Activated CD8-positive, alpha-beta memory T cell treated with anti-CD3 and anti-CD28 coated beads, Interleukin-2, amount 50 U/mL, for 1 hour (primary cell): ENCODE data around the gene PTOV1.

ENCODE experiments used
- DNase-seq: peaks from one replicate; pipeline ENCODE4 v3.0.0-alpha.2; 2020; ENCODE audit errors: extremely low read depth

PTOV1 gene

DNA sequence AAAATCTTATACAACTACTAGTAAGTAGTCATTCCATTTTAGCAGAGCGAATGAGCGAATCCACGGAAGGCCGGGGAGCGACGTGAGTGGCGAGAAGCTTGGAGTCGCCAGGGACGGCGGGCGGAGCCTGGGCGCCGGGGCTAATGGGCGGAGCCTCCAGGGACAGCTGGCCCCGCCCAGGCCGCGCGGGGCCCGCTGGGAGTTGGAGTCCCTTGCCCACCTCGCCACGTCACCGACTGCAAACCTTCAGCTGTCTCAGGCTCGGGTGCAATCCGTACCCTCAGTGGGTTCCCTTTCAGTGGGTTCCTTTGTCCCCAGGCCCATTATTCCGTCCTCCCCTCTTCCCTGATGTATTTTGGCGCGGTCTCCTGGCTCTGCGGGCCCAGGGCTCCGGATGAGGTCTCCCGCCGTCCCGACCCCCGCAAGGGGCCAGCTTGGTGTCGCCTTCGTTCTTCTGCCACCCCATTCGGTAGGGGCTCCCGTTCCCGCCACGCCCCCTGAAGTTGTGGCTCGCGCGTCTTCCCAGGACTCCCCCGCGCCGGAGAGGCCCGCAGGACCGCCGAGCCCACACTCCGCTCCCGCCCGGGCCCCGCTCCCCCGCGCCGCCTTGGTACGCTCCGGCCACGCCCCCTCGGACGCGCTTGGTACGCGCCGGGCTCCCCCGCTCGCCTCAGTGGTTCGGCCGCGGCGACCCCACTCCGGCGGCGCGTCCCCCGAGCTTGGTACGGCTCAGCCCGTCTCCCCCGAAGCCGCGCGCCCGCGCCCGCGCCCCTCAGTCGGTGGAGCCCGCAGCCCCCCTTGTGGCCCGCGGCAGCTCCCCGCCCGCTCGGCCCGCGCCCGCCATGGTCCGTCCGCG, at the start of gene PTOV1:
TSS of gene PTOV1 (plus strand) at position 673 of the 856 bp plus-strand sequence.
- DNase-seq: peak; percentile 63

DNA sequence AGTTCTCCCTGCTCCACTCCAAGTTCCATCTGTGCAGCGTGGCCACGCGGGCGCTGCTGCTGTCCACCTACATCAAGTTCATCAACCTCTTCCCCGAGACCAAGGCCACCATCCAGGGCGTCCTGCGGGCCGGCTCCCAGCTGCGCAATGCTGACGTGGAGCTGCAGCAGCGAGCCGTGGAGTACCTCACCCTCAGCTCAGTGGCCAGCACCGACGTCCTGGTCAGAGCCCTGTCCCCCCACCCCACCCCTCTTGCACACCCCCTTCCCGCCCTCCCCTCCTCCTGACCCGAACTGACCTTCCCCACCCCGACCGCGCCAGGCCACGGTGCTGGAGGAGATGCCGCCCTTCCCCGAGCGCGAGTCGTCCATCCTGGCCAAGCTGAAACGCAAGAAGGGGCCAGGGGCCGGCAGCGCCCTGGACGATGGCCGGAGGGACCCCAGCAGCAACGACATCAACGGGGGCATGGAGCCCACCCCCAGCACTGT, 49.5 kb upstream of the PTOV1 start:
- no peak for DNase-seq

DNA sequence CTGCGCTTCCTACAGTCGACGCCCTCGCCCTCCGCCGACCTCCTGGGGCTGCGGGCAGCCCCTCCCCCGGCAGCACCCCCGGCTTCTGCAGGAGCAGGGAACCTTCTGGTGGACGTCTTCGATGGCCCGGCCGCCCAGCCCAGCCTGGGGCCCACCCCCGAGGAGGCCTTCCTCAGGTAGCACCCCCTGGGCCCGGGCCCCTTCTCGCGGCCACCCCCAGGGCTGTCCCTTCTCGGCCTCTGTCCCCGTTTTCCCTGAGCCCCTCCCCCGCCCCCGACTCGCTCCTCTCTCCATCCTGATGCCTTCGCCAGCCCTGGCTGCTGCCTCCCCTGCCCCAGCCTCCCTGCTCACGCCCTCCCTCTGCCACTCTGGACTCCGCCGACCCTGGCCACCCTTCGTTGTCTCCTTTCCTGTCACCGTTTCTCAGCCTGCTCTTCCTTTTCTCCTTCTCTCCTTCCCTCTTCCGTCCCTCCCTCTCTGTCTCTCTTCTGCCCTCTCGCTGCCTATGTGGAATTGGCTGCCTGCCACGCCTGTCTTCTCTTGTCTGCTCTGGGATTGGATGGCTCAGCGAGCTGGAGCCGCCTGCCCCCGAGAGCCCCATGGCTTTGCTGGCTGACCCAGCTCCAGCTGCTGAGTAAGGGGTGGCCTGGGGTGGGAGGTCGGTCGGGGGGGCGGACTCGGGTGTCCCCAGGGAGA, 48.8 kb upstream of the PTOV1 start:
- DNase-seq: no peak

DNA sequence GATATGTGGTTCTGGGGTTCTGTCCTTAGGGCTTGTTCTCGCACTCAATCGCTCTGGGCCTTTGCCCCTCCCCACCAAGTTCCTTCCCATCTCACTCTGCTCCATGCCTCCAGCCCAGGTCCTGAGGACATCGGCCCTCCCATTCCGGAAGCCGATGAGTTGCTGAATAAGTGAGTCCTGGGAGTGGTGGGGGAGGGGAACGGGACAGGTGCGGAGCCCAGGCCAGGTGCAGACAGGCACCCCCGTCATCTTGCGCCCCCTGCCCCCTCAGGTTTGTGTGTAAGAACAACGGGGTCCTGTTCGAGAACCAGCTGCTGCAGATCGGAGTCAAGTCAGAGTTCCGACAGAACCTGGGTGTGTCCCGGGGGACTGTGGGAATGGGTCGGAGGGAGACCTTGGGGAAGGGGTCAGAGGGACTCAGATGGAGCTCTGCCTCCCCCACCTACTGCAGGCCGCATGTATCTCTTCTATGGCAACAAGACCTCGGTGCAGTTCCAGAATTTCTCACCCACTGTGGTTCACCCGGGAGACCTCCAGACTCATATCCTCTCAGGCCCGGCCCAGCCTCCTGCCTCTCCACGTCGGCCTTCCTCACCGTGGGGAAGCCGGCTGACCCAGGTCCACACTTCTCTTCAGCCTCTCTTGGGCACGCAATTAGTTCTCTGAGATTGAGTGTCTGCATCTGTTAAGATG, 48.0 kb upstream of the PTOV1 start:
- DNase-seq: no peak

DNA sequence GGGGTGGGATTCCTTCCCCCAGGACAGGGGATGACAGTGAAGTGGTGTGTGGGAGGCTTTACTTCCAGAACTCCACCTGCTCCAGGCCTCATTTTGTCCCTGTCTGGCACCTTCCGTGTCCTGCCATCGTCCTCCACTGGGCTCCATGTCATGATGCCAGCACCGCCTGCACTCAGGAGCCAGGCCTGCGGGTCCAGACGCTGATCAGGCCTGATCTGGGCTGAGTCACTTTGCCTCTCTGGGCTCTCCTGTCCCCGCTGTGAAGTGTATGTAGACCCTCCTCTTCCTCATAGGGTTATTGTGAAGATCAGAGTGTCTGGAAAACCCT, 47.5 kb upstream of the PTOV1 start:
- DNase-seq: no peak

DNA sequence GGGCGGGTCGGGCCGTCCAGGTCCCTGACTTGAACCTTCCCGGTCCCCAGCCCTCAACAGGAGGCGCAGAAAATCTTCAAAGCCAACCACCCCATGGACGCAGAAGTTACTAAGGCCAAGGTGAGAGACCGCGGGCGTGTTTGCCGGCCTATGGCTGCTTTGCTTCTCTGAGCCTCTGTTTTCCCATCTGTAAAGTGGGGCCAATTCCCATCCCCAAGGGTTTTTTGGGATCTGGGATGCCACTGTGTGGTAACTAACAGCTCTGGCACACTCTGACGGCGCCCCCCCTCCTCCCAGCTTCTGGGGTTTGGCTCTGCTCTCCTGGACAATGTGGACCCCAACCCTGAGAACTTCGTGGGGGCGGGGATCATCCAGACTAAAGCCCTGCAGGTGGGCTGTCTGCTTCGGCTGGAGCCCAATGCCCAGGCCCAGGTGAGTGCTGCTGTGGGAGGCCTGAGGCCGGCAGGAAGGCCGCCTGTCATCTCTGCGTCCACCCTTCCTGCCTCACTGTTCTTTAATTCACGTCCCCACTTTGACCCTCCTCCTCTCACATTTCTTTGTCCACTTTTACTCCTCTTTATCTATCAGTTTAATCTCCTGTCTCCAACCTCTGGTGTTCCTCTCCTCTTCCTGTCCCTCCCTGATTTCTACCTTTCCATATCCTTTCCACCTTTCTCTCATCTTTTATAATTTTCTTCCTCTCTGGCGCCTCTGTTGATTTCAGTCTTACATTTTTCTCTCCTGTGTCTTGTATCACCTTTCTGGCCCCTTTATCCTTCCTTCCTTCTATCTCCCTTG, 44.9 kb upstream of the PTOV1 start:
- no peak for DNase-seq

DNA sequence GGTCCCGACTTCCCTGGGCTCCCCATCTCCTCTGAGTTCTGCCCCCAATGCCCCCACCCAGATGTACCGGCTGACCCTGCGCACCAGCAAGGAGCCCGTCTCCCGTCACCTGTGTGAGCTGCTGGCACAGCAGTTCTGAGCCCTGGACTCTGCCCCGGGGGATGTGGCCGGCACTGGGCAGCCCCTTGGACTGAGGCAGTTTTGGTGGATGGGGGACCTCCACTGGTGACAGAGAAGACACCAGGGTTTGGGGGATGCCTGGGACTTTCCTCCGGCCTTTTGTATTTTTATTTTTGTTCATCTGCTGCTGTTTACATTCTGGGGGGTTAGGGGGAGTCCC, 44.4 kb upstream of the PTOV1 start:
- DNase-seq: no peak

DNA sequence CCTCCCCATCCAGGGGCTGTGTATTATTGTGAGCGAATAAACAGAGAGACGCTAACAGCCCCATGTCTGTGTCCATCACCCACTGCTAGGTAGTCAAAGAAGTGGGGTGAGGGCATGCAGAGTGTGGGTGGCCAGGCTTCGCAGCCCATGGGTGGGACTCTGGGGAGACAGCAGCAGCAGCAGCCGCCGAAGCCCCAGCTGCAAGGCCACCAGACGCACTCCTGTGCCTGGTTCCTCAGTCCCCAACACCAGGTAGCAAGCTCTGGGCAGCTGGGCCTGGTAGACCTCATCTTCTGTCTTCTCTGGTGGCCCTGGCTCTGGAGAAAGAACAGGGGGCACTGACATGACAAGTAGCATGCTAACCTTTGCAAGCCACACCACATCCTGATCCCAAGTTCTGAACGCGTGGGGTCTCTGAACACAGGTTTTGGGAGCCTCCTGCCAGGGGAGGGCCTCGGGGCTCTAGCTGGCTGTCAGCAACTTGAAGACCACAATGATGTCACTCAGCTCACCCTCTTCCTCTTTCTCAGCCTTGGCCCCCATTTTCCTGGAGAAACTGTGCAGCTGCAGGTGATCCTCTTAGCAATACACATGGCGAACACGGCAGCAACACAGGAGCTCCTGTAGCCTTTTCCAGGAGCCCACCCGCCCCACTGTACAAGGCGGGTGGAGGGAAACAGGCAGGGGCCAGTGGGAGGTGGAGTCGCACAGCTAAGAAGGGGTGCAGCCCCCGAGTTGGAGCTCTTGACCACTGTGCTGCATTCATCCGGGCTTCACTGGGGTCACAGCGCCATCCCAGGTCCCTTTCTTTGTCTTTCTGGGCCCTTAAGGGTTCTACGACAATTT, 43.7 kb upstream of the PTOV1 start:
- no peak for DNase-seq

DNA sequence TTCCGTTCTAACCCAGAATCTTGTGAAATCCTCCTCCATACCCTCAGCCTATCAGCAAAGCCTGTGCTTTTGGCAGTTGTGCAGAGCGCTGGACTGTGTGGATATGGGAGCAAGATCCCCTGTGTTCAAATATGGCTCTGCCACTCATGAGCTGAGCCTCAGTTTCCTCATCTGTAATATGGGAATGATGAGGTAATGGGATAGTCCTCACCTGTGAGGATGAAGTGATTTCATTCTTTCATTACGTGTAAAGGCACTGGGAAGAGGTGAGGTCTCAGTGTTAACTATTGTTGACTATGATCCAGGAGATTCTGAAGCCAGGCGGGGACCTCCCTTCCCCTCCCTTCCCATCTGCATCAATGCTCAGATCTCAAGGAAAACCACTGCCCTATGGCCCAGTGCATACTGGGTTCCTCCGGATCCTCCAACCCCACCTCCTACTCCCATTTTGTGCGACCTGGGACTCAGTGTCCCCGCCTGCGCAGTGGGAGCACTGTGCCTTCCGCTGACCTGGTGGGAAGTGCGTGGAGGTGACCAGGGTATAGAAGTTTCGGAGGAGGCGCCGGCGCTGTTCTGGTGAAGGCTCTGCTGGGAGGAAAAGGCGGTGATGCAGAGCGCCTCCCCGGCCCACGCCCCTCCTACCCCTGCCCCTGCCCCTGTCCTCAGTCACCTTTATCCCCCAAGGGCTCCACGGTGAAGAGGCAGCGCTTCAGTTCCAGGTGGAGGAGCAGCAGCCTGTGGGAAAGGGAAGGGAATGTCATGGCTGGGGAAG, 42.9 kb upstream of the PTOV1 start:
- DNase-seq: no peak

DNA sequence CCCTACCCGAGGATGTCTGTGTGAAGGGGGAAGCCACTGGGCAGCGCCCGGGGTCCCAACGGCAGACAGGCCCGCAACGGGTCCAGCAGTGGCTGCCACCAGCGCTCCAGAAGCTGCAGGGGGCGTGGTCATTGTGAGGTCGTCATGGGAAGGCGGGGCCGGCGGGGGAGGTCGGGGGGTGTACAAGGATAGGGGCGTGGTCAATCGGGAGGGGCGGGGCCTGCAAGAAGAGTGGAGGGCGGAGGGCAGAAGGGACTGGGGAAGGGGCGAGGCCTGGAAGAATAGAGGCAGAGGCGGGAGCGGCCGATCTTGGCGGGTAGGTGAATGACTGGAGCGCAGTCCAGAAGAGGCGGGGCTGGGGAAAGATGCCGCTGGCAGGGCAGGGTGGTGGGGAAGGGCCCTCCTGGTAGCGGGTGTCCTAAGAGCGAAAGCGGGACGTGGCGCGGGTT, 42.2 kb upstream of the PTOV1 start:
- peak; percentile 82 for DNase-seq

DNA sequence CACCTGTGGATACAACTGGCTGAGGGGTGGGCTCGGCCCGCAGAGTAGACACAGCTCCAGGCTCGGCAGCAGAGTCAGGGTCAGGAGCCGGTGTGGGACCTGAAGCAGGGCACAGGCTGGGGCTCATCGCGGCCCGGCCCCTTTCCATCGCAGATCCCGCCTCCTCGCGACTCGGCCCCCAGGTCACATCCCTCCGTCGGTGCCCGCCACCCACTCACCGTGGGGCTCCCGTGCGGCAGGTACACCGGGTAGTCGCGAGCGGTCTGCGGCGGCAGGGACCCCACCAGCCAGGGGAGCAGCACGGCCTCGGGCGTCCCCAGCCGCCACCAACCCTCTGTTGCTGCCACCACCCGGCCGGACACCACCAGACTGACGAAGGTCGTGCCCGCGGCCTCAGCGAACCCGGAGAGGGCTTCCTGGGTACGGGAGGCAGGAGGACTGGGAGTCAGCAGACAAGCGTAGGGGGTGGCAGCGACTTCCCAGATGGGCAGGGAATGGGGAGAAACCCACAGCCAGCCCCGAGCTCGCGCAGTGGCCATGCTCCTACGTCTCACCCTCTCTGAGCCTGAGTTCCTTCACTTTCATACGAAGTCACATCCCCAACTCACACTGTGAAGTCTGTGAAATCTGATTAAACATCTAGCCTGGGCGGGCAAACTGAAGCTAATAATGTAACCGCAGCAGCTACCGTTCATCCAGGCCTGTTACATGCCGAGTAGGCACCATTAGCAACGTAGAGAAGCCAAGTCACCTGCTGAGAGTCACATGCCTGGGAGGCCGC, 41.6 kb upstream of the PTOV1 start:
- DNase-seq: no peak

DNA sequence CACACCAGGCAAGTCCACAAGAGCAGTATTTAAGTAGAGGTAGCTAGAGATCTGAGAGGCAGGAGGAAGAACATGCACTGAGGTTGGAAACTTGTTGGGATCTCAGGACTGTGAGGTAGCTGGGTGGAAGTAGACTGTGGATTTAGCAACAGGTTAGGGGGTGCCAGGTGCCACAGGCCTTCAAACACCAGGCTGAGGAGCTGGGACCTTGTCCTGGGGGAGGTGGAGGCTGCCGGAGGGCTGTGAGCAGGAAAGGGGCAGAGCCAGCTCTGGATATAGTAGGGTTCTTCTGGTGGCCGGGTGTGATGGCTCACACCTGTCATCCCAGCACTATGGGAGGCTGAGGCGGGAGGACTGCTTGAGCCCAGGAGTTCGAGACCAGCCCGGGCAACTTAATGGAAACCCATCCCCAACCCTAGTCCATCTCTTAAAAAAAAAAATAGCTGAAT, 41.0 kb upstream of the PTOV1 start:
- DNase-seq: no peak

DNA sequence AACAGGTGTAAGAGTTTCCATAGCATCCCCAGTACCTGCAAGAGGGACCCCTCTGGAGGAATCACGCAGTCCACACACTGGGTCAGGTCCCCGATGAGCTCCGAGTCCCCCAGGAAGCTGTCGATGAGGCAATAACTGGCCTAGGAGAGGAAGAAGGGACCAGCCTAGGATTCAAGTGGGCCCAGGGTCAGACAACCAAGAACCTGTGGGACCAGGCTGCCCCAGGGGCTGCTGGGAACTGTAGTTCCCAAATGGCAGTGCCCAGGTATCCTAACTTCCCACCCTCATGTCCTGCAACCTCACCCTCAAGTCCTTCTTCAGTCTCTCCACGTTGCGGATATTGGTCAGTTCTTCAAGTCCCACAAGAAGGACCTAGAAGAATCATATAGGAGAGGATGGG, 39.6 kb upstream of the PTOV1 start:
- DNase-seq: no peak

DNA sequence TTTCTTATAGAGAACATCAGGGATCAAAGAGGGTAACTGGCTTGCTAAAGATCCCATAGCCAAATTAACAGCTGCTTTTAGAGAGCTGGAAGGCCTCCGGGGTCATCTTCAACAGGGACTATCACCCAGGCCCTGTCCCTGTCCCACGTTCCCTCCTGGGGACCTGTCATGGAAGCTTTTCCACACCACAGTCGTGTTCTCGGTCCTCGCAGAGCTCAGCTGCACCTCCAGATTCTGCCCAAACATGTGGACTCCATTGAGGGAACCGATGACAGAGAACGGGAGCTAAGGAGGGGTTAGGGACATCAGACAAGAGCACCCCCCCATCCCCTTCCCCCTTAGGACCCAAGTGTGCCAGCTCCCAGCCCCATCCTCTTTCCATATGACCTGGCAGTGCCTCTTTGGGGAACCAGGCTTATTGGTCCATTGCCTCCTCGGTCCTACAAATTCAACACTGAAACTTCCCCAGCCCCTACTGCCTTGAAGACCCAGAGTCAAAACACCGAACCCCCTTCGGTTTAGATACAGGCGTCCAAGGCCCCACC, 38.4 kb upstream of the PTOV1 start:
- no peak for DNase-seq

DNA sequence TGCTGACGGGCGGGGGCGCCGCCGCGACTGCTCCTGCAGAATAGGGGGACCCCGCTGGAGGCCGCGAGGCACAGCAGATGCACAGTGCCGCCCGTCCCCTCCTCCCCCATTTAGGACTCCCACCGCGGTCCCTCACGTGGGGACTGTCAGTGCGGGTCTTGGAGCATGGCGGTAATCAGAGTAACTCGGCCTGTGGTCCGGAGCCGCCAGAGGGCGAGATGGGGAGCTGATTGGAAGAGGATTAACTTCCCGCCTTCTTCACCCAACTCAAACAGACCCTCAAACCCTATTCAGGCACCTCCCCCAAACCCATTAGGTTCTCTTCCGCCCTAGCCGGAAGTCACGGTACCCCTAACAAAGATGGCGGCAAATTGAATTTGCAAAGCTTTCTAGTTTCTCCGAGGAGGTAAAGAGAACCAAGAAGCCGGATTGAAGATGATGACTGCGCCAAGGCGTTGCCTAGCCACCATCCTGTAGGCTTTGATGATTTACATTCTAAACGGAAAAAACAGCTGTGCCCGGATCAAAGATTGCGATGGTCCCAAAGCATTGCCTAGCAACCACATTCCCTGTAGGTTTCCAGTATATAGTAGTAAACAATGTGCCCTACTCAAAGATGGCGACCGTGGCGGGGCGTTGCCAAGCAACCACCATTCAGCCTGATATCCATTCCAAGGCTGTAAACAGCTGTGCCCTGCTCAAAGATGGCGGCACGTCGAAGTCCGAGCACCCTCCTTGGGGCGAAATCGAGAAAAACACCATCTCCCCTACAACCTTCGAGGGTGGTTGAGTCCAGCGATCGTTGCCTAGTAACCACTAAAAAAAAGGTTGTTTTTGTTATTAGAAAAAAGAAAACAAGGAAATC, 37.7 kb upstream of the PTOV1 start, which contains the start of gene FUZ:
TSS of gene FUZ (minus strand) at position 296 of the 865 bp plus-strand sequence. CDS start at position 110, 186 bp downstream.
- DNase-seq: peak; percentile 85

DNA sequence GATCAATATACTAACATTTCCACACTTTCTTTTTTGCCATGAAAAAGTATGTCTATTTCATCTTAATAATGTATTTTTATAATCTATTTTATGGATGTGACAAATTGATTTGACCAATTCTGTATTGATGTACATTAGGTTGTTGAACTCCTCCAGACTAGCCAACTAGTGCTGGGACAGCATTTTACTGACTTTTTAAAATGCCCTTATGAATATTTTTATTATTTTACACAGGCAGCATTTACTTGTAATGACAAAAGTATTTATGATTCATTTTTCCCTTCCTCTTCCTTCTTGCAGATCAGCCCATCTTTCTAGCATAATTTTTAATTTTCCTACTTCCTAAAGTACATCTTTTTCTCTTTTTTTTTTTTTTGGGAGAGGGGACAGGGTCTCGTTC, 36.9 kb upstream of the PTOV1 start:
- no peak for DNase-seq

DNA sequence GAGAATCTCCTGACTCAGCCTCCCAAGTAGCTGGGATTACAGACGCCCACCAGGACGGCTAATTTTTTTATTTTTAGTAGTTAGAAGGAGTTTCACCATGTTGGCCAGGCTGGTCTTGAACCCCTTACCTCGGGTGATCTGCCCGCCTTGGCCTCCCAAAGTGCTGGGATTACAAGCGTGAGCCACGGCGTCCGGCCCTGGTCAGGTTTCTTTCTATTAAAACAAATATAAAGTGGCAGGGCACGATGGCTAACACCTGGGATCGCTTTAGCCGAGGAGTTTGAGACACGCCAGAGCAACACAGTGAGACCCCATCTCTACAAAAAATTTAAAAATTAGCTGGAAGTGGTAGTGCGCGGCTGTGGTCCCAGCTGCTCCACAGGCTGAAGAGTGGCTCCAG, 34.4 kb upstream of the PTOV1 start:
- no peak for DNase-seq
